ENCODE measurements around the gene DMD.
A peak's percentile ranks its signal among the peaks of the same experiment; 100 is the strongest.

DMD gene

DNA sequence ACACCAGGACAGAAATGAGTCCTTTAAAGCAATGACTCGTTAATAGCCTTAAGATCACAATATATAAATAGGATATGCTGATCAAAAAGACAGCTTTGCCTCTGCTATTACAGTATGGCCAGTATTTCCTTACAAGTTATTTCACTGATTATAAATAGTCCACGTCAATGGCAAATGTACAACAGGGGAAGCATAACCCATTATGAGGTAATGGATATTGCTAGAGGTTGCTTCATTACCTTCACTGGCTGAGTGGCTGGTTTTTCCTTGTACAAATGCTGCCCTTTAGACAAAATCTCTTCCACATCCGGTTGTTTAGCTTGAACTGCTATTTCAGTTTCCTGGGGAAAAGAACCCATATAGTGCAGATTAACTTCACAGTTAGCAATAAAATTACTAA lies 1374.9 kb downstream of the DMD start:
- DNase-seq = peak; percentile 2

- DNase-seq = peak; percentile 59
Observed at GRCh38 chrX:31832263-31832662, 1379.1 kb downstream of the DMD start.

- no peak for DNase-seq
Observed at GRCh38 chrX:31820430-31821210, 1390.7 kb downstream of the DMD start.

- DNase-seq = no peak
Observed at GRCh38 chrX:31819455-31819854, 1391.9 kb downstream of the DMD start.

DNA sequence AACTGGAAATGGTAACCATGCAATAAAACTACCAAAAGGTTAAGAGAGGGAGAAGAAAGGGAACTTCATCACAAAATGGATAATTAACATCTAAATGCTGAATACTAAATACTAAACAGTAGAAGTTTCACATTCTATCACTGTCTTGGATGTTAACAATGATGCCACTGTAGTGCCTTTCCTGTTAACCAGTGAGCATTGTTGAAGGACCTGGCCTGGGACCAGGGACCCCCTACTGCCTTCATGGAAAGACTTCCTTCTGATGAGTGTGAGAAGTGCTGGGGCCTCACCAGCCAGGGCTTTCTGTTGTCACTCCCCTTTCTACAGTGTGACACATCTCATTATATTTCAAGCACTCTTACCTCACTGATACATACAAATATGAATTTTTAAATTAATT lies 1400.2 kb downstream of the DMD start:
- DNase-seq = no peak

- DNase-seq = peak; percentile 62
Observed at GRCh38 chrX:31808357-31808756, 1403.0 kb downstream of the DMD start.

DNA sequence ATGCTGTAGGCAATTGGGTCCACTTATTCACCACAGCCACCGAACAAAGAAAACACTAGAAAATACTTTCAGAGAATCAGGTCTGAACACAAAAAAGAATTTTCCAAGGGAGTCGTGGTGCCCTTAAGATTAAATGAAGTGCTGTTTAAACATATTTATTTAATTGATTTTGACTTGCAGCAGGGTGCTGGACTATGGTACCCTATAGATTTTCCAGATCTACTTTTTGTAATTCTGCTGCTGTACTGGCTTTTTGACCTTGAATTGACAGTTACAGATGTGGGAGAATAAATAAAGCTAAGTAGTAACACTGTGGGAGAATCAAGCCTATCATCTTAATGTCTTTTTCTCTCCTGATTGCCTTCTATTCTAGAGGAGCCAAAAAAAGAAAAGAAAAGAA lies 1404.2 kb downstream of the DMD start:
- no peak for DNase-seq

DNA sequence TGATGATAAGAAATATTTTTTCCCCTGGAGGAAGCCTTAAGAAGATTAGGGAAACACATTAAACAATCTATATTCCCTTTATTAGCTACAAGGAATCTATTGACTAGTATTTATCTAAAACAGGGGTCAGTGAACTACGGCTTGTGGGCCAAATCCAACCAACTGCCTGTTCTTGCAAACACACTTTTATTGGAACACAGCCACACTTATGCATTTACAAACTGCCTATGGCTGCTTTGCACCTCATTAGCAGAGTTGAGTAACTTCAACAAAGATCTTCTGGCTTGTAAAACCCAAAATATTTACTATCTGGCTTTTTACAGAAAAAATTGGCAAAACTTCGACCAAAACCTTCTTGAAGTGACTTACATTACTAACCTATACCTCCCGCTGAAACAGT lies 1405.6 kb downstream of the DMD start:
- DNase-seq = no peak

DNA sequence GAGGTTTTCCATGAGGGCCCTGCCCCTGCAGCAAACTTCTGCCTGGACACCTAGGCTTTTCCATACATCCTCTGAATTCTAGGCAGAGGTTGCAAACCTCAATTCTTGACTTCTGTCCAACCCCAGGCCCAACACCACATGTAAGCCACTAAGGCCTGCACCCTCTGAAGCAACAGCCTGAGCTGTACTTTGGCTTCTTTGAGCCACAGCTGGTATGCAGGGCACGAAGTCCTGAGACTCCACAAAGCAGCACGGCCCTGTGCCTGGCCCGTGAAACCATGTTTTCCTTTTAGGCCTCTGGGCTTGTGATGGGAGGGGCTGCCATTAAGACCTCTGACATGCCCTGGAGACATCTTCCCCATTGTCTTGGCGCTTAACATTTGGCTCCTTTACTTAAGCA lies 1411.1 kb downstream of the DMD start:
- DNase-seq = no peak

- no peak for DNase-seq
Observed at GRCh38 chrX:31796624-31797023, 1414.7 kb downstream of the DMD start.

- DNase-seq = peak; percentile 47
Observed at GRCh38 chrX:31747411-31747810, 1463.9 kb downstream of the DMD start.

GRCh38 chrX:31743004-31743403 lies 1468.3 kb downstream of the DMD start:
- no peak for DNase-seq

- peak; percentile 73 for DNase-seq
Observed at GRCh38 chrX:31717474-31717873, 1493.9 kb downstream of the DMD start.

GRCh38 chrX:31715675-31716074 lies 1495.7 kb downstream of the DMD start:
- peak; percentile 81 for DNase-seq

DNA sequence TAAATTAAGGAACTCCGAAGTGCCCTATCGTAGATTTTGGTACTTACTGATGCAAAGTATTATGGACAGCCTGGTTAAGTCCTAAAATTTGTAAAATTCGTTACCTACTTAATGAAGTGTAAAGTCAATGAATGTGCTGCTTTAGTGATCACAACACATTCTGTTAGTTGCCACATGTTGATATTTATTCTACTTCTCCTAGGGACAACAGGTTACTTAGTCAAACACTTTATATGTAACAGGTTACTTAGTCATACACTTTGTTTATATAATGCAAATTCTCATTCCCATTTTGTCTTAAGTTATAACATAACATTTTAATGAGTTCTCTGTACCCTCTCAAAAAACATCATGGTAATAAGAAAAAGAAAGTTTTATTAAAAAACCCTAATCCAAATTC lies 1496.6 kb downstream of the DMD start:
- no peak for DNase-seq

DNA sequence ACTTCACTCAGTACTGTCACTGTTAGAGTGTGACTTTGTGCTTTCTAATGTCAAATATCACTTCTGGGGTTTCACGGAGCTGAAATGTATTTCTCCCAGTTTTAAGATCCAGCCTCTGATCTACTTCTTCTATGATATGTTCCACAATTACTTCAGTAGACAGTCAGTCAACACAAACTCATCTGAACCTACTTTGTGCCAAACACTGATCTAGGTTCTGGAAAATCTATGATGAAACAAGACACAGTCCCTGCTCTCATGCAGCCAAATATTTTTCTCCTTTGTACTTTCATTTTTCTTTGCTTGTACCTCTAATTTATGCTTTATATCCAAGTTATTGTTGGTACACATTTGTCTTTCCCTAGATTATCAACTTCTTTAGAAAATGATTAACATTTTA lies 1498.2 kb downstream of the DMD start:
- no peak for DNase-seq

DNA sequence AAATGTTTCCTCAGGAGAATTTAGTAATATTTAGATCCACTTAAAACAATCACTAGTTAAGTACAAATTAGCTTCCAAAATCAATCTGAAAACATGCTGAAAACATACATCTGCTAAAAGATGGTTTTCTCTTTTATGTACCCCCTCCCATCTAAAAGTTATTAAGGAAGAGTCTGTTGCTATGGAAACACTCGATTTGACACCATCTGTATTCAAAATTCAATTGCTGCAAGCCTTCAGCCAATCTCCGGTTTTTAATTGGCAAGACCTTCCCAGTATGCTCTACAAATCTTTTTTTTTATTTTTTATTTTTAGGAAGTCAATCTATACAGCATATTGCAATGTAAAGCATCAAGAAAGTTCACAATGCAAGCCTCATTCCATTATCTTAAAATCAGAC lies 1500.2 kb downstream of the DMD start:
- DNase-seq = no peak

GRCh38 chrX:31708116-31708515 lies 1503.2 kb downstream of the DMD start:
- no peak for DNase-seq

DNA sequence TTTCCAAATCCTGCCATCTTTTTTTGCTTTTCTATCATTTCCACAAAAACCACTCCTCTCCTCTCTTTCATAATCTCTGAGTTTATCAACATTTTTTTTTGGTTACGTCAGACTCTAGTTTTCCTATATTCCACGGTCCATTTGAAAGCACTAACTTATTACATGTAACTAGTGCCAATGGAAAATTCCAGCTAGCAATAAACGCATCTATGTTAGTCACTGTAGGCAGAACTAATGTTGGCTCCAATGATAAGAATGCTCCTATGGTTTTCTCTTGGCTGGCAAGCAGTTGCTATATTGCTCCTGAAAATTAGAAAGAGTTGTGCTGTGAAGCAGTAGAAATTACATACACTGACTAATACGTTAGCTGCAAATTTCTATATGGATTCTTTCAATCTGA lies 1504.9 kb downstream of the DMD start:
- no peak for DNase-seq

DNA sequence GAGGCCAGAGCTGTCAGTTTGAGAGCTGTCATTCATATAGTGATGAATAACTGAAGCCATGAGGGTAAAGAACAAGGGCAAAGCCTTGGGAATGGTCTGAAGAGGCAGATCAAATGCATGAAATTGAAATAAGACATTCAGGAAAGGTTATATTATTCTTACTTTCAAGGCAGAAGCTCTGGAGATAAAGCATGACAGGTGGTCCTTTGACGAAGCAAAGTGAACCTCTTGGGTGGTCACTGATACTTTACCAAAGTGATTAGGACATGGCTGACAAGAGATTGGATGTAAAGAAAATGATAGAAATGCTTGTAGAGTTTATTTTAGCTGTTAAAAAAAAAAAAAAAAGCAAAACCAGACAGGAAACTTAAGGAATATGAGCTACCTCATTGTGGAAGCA lies 1505.5 kb downstream of the DMD start:
- DNase-seq = no peak

DNA sequence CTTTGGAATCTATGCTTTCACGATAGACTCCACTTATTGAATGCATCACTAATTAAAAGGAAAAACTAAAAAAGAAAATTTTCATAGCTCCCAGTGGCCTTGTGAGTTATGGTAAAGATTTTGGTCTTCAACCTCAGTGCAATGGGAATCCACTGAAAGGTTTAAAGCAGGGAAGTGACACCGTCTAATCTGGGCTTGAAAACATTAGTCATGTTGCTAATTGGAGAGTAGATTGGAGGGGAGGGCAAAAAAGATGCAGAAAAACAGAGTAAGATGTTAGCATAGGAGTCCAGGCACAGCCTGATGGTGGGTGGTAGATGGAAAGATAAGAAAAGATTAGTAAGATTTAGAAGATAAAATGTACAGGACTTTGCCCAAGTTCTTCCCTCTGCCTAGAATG lies 1506.4 kb downstream of the DMD start:
- DNase-seq = no peak

GRCh38 chrX:31702222-31702621 lies 1509.1 kb downstream of the DMD start:
- DNase-seq = no peak

- no peak for DNase-seq
Observed at GRCh38 chrX:31697294-31697916, 1513.9 kb downstream of the DMD start.

DNA sequence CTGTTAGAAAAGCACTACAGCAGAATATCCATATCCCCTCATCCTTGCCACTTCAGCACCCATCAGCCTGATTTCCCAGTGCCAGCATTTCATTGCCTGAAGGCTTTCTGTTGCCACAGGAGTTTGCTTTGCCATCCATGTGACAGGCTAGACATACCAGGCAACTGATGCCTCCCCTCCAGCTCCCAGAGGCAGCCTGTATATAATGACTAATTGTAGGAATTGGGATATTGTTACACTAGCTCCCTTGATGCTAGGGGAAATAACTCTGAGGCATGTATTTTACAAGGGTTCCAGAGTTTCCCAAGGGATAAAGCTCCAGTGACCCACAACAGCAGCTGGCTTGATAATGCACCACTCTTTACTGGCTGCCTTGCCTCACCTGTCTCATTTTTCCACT lies 1531.5 kb downstream of the DMD start:
- peak; percentile 78 for DNase-seq

- DNase-seq = no peak
Observed at GRCh38 chrX:31670245-31670644, 1541.1 kb downstream of the DMD start.

Data from NCI-H69 (cell line).